Left lung (tissue), 14 donors: ENCODE results near the gene BLOC1S4. TPM values are rescaled to one million over a fixed set of nuclear protein-coding genes. Genes with fewer than 3 reads are reported as not detected.
"Not testable (repeated sequence)": the region's sequence is repeated elsewhere in the genome, so short reads cannot be mapped to it uniquely, and the experiment has no call there.

Experiments
- ATAC-seq: fragments of 200-7000 bp; cut with Tn5 transposase; one replicate; pipeline ENCODE4 v1.9.1; 2020; ENCODE audit warnings: moderate library complexity
- DNase-seq, 4 donors: peaks; one replicate each; pipeline ENCODE4 v3.0.0-alpha.2; 2013 to 2020
- H3K27ac ChIP-seq, 2 donors: fragments of 200-600 bp; sonication (generic) in 1 of 2; one replicate each; pipeline versions ENCODE4 v1.5.0 to v1.8.0; 2020 to 2021
- H3K27me3 ChIP-seq, 2 donors: fragments of 200-600 bp; sonication (generic) in 1 of 2; one replicate each; pipeline versions ENCODE4 v1.5.0 to v1.8.0; 2020 to 2021
- H3K36me3 ChIP-seq, 2 donors: fragments of 200-600 bp; sonication (generic) in 1 of 2; one replicate each; pipeline versions ENCODE4 v1.5.0 to v1.8.0; 2020 to 2021
- H3K4me1 ChIP-seq, 2 donors: fragments of 200-600 bp; one replicate each; pipeline ENCODE4 v1.8.0; 2021
- H3K4me3 ChIP-seq, 2 donors: fragments of 200-600 bp; sonication (generic) in 1 of 2; one replicate each; pipeline versions ENCODE4 v1.5.0 to v1.8.0; 2020 to 2021; ENCODE audit warnings: mild to moderate bottlenecking in 1 of 2
- H3K9me3 ChIP-seq, 2 donors: fragments of 200-600 bp; sonication (generic) in 1 of 2; one replicate each; pipeline versions ENCODE4 v1.5.0 to v1.8.0; 2020 to 2021
- CTCF ChIP-seq, 2 donors: fragments of 200-600 bp; sonication (generic) in 1 of 2; IDR thresholded peaks; one replicate each; pipeline versions ENCODE4 v1.5.0 to v1.8.0; 2021; ENCODE audit warnings: antibody characterized with exemption in 2 of 2
- intact Hi-C, 2 donors: fragments of 100-400 bp; cut with DNase I; formaldehyde crosslinking; loops; one replicate each; pipeline versions ENCODE4 v1.11.2 to v1.14.2; 2022
- long read RNA-seq, 12 donors: library from polyadenylated mRNA in 2 of 12; unstranded in 2 of 12; transcript quantifications; one replicate each; pipeline ENCODE4 v2.0.0 and lab custom pipeline, GENCODE V29; 2019 to 2026
- polyA plus RNA-seq, 6 donors: library from polyadenylated mRNA; unstranded; fragments of 120-200 nt; gene quantifications; one replicate each; pipeline ENCODE4 v1.2.1, GENCODE V29; 2013; ENCODE audit not compliant: insufficient read length in 6 of 6
- total RNA-seq, 2 donors: library from RNA; stranded (reverse); fragmentation: NEBNext Ultra II Directional; extraction: Animal tissue kit (Norgen Biotek cat#: 25700); gene quantifications; one replicate each; pipeline ENCODE4 v1.2.1, GENCODE V29; 2021
- donor health status: DM: no; HTN: yes; CAD: no.
- donor health status: DM: no; HTN: no; CAD: no.

Gene BLOC1S4
- total RNA-seq, result 10 to 100 TPM; 10.8 to 11.1 TPM
- 10 to 100 TPM in 5 of 6 donors, 1 to 10 TPM in 1; 9.0 to 12.8 (median 10.9) TPM for polyA plus RNA-seq
- long read RNA-seq, donor 1, transcript BLOC1S4-201 (1 exons, 1,617 nt), result major isoform, 24 of 24 reads
- long read RNA-seq, donor 1, partial matches to known transcripts, result 0 of 24 reads
- long read RNA-seq, donor 1, other reads (novel, unspliced or antisense), result 0 of 24 reads
- long read RNA-seq, donor 2, transcript BLOC1S4-201 (1 exons, 1,617 nt), result major isoform, 34 of 34 reads
- long read RNA-seq, donor 2, partial matches to known transcripts, result 0 of 34 reads
- long read RNA-seq, donor 2, other reads (novel, unspliced or antisense), result 0 of 34 reads
- long read RNA-seq, donor 3, transcript BLOC1S4-201 (1 exons, 1,617 nt), result major isoform, 24 of 24 reads
- long read RNA-seq, donor 3, partial matches to known transcripts, result 0 of 24 reads
- long read RNA-seq, donor 3, other reads (novel, unspliced or antisense), result 0 of 24 reads
- long read RNA-seq, donor 4, transcript BLOC1S4-201 (1 exons, 1,617 nt), result major isoform, 11 of 11 reads
- long read RNA-seq, donor 4, partial matches to known transcripts, result 0 of 11 reads
- long read RNA-seq, donor 4, other reads (novel, unspliced or antisense), result 0 of 11 reads
- long read RNA-seq, donor 5, transcript BLOC1S4-201 (1 exons, 1,617 nt), result major isoform, 14 of 14 reads
- long read RNA-seq, donor 5, partial matches to known transcripts, result 0 of 14 reads
- long read RNA-seq, donor 5, other reads (novel, unspliced or antisense), result 0 of 14 reads
- long read RNA-seq, donor 6, transcript BLOC1S4-201 (1 exons, 1,617 nt), result major isoform, 20 of 20 reads
- long read RNA-seq, donor 6, partial matches to known transcripts, result 0 of 20 reads
- long read RNA-seq, donor 6, other reads (novel, unspliced or antisense), result 0 of 20 reads
- long read RNA-seq, donor 7, transcript BLOC1S4-201 (1 exons, 1,617 nt), result major isoform, 5 of 5 reads
- long read RNA-seq, donor 7, partial matches to known transcripts, result 0 of 5 reads
- long read RNA-seq, donor 7, other reads (novel, unspliced or antisense), result 0 of 5 reads
- long read RNA-seq, donor 8, transcript BLOC1S4-201 (1 exons, 1,617 nt), result major isoform, 17 of 17 reads
- long read RNA-seq, donor 8, partial matches to known transcripts, result 0 of 17 reads
- long read RNA-seq, donor 8, other reads (novel, unspliced or antisense), result 0 of 17 reads
- long read RNA-seq, donor 9, result 0 reads
- long read RNA-seq, donor 10, transcript BLOC1S4-201 (1 exons, 1,617 nt), result major isoform, 36 of 36 reads
- long read RNA-seq, donor 10, partial matches to known transcripts, result 0 of 36 reads
- long read RNA-seq, donor 10, other reads (novel, unspliced or antisense), result 0 of 36 reads
- long read RNA-seq, donor 11, transcript BLOC1S4-201 (1 exons, 1,617 nt), result major isoform, 20 of 20 reads
- long read RNA-seq, donor 11, partial matches to known transcripts, result 0 of 20 reads
- long read RNA-seq, donor 11, other reads (novel, unspliced or antisense), result 0 of 20 reads
- long read RNA-seq, donor 12, transcript BLOC1S4-201 (1 exons, 1,617 nt), result major isoform, 12 of 12 reads
- long read RNA-seq, donor 12, partial matches to known transcripts, result 0 of 12 reads
- long read RNA-seq, donor 12, other reads (novel, unspliced or antisense), result 0 of 12 reads

GRCh38 chr4:6716018-6716911, at the start of gene BLOC1S4:
Gene BLOC1S4, plus strand, starts transcription at chr4:6716174. Its CDS starts 36 bp downstream, at chr4:6716210.
- H3K36me3 ChIP-seq, result no peaks in the 10 kb centered on the region
- intact Hi-C loops, result no loop called here

GRCh38 chr4:6668391-6668790, 47.6 kb upstream of the BLOC1S4 start:
- no peak for TF ChIP-seq CTCF (IDR thresholded peaks at IDR 0.05)
- no peak overlapping the region for H3K4me3 ChIP-seq
- no peaks in the 10 kb centered on the region for H3K9me3 ChIP-seq
- DNase-seq (peak in 1 of 4 donors; percentile 44), ATAC-seq (no peak)
- intact Hi-C loops, result no loop called here
- peaks cover 9 to 15% of the 10 kb centered on the region in 2 donors for H3K4me1 ChIP-seq
- no peaks in the 10 kb centered on the region for H3K36me3 ChIP-seq
- no peak overlapping the region for H3K27ac ChIP-seq
- peaks cover 17 to 30% of the 10 kb centered on the region in 2 donors for H3K27me3 ChIP-seq

More at GRCh38 chr4:6716018-6716911, at the start of gene BLOC1S4:
- Histone ChIP-seq H3K4me1 (peaks cover 8 to 34% of the 10 kb centered on the region in 2 donors), H3K4me3 (peak within 1 kb of the TSS; percentile 83), H3K27me3 (no peaks in the 10 kb centered on the region), H3K27ac (peak within 1 kb of the TSS; percentile 93 to 95), H3K9me3 (no peaks in the 10 kb centered on the region)
- DNase-seq (peak; percentile 88 to 95 (median 94)), ATAC-seq (peak; percentile 95)
- peak in 1 of 2 donors; percentile 15 for TF ChIP-seq CTCF (IDR thresholded peaks at IDR 0.05)

GRCh38 chr4:6671648-6672047, 44.3 kb upstream of the BLOC1S4 start:
- no peaks in the 10 kb centered on the region for H3K36me3 ChIP-seq
- TF ChIP-seq CTCF (IDR thresholded peaks at IDR 0.05), result no peak
- no peaks in the 10 kb centered on the region for H3K27me3 ChIP-seq
- peaks cover 19 to 22% of the 10 kb centered on the region in 2 donors for H3K4me1 ChIP-seq
- H3K4me3 ChIP-seq, result no peak overlapping the region
- intact Hi-C loops, result no loop called here
- no peak for DNase-seq
- H3K9me3 ChIP-seq, result no peaks in the 10 kb centered on the region
- no peak for ATAC-seq
- H3K27ac ChIP-seq, result no peak overlapping the region

GRCh38 chr4:6672131-6672530, 43.8 kb upstream of the BLOC1S4 start:
- Histone ChIP-seq H3K9me3 (no peaks in the 10 kb centered on the region), H3K4me3 (no peak overlapping the region), H3K27me3 (no peaks in the 10 kb centered on the region), H3K36me3 (no peaks in the 10 kb centered on the region), H3K27ac (no peak overlapping the region), H3K4me1 (peaks cover 19 to 27% of the 10 kb centered on the region in 2 donors)
- DNase-seq (no peak), ATAC-seq (no peak)
- no peak for TF ChIP-seq CTCF (IDR thresholded peaks at IDR 0.05)
- intact Hi-C loops, result no loop called here

GRCh38 chr4:6672541-6673190, 43.3 kb upstream of the BLOC1S4 start:
- DNase-seq, H3K27me3 ChIP-seq, ATAC-seq, H3K9me3 ChIP-seq, intact Hi-C loops, H3K36me3 ChIP-seq: not testable (repeated sequence)
- Histone ChIP-seq H3K4me3 (peak overlapping the region in 1 of 2 donors; percentile 80), H3K27ac (peak overlapping the region in 1 of 2 donors; percentile 89), H3K4me1 (peaks cover 19 to 33% of the 10 kb centered on the region in 2 donors)

GRCh38 chr4:6673191-6673659, 42.7 kb upstream of the BLOC1S4 start:
- peak; percentile 9 for ATAC-seq
- intact Hi-C loops, result not testable (repeated sequence)

More at GRCh38 chr4:6673191-6673659, 42.7 kb upstream of the BLOC1S4 start:
- Histone ChIP-seq H3K4me1 (peaks cover 19 to 35% of the 10 kb centered on the region in 2 donors), H3K27ac (peak overlapping the region; percentile 84 to 89), H3K4me3 (peak overlapping the region; percentile 59 to 80)
- not testable (repeated sequence) for H3K36me3 ChIP-seq, H3K9me3 ChIP-seq, DNase-seq, H3K27me3 ChIP-seq
